WTC11 (cell line): ENCODE results near the gene AP5B1. TPM values are rescaled to one million over a fixed set of nuclear protein-coding genes. Genes with fewer than 3 reads are reported as not detected.

ENCODE experiments used
- AFF4 ChIP-seq: sonication (generic); formaldehyde crosslinking; IDR thresholded peaks from 2 replicates; pipeline ENCODE4 v1.8.1; 2023; ENCODE audit warnings: mild to moderate bottlenecking, missing genetic modification reagents, borderline replicate concordance
- ATF1 ChIP-seq: sonication (generic); formaldehyde crosslinking; IDR thresholded peaks from 2 replicates; pipeline ENCODE4 v1.8.1; 2023; ENCODE audit warnings: mild to moderate bottlenecking, moderate library complexity, missing genetic modification reagents
- ATF6 ChIP-seq: sonication (generic); formaldehyde crosslinking; IDR thresholded peaks from 2 replicates; pipeline ENCODE4 v1.8.1; 2023; ENCODE audit warnings: mild to moderate bottlenecking, missing genetic modification reagents
- CREM ChIP-seq: sonication (generic); formaldehyde crosslinking; IDR thresholded peaks from 2 replicates; pipeline ENCODE4 v1.8.1; 2022; ENCODE audit warnings: mild to moderate bottlenecking, missing genetic modification reagents, moderate library complexity
- FOXK1 ChIP-seq: sonication (generic); formaldehyde crosslinking; IDR thresholded peaks from 2 replicates; pipeline ENCODE4 v1.8.0; 2022; ENCODE audit warnings: mild to moderate bottlenecking, moderate library complexity, missing genetic modification reagents
- FOXP4 ChIP-seq: sonication (generic); formaldehyde crosslinking; IDR thresholded peaks from 2 replicates; pipeline ENCODE4 v1.8.0; 2022; ENCODE audit warnings: mild to moderate bottlenecking, missing genetic modification reagents
- GTF2I ChIP-seq: fragments of 250-450 bp; sonication (Bioruptor Pico); conservative IDR thresholded peaks from 2 replicates; pipeline ENCODE4 v1.4.0; 2021; ENCODE audit warnings: mild to moderate bottlenecking
- HMGXB4 ChIP-seq: sonication (generic); formaldehyde crosslinking; IDR thresholded peaks from 2 replicates; pipeline ENCODE4 v1.8.1; 2023; ENCODE audit warnings: mild to moderate bottlenecking, moderate library complexity, missing genetic modification reagents
- IRF2 ChIP-seq: sonication (generic); formaldehyde crosslinking; IDR thresholded peaks from 2 replicates; pipeline ENCODE4 v1.8.0; 2022; ENCODE audit warnings: low read depth, missing genetic modification reagents, borderline replicate concordance
- JAZF1 ChIP-seq: fragments of 250-450 bp; sonication (Bioruptor Pico); IDR thresholded peaks from 2 replicates; pipeline ENCODE4 v1.9.0; 2021; ENCODE audit warnings: moderate library complexity, mild to moderate bottlenecking, inconsistent platforms
- NR1H2 ChIP-seq: sonication (generic); formaldehyde crosslinking; IDR thresholded peaks from 2 replicates; pipeline ENCODE4 v1.9.0; 2021; ENCODE audit warnings: mild to moderate bottlenecking, moderate library complexity, missing genetic modification reagents
- NR2C2 ChIP-seq: sonication (generic); formaldehyde crosslinking; IDR thresholded peaks from 2 replicates; pipeline ENCODE4 v1.8.0; 2022; ENCODE audit warnings: mild to moderate bottlenecking, missing genetic modification reagents
- OVOL2 ChIP-seq: fragments of 250-450 bp; sonication (Bioruptor Pico); IDR thresholded peaks from 2 replicates; pipeline ENCODE4 v1.9.0; 2021; ENCODE audit warnings: mild to moderate bottlenecking, borderline replicate concordance
- PRDM15 ChIP-seq: sonication (generic); formaldehyde crosslinking; IDR thresholded peaks from 2 replicates; pipeline ENCODE4 v1.8.0; 2022; ENCODE audit warnings: missing genetic modification reagents
- RORB ChIP-seq: fragments of 250-450 bp; sonication (Bioruptor Pico); IDR thresholded peaks from 2 replicates; pipeline ENCODE4 v1.9.0; 2021; ENCODE audit warnings: mild to moderate bottlenecking
- SMAD4 ChIP-seq: sonication (generic); formaldehyde crosslinking; IDR thresholded peaks from 2 replicates; pipeline ENCODE4 v1.8.0; 2022; ENCODE audit warnings: mild to moderate bottlenecking, missing genetic modification reagents
- TP53 ChIP-seq: sonication (generic); formaldehyde crosslinking; IDR thresholded peaks from 2 replicates; pipeline ENCODE4 v1.8.1; 2023; ENCODE audit warnings: mild to moderate bottlenecking, missing genetic modification reagents
- ZMAT4 ChIP-seq: fragments of 250-450 bp; sonication (Bioruptor Pico); IDR thresholded peaks from 2 replicates; pipeline ENCODE4 v1.9.0; 2021; ENCODE audit warnings: mild to moderate bottlenecking
- ZNF138 ChIP-seq: sonication (generic); formaldehyde crosslinking; conservative IDR thresholded peaks from 2 replicates; pipeline ENCODE4 v1.8.1; 2022; ENCODE audit warnings: mild to moderate bottlenecking, moderate library complexity, missing genetic modification reagents
- ZSCAN18 ChIP-seq: fragments of 250-450 bp; sonication (Bioruptor Pico); IDR thresholded peaks from 2 replicates; pipeline ENCODE4 v2.1.2; 2022; ENCODE audit warnings: mild to moderate bottlenecking, moderate library complexity
- total RNA-seq: library from RNA; stranded (reverse); gene quantifications from 3 replicates; pipeline ENCODE4 v1.2.3, GENCODE V29; 2021

The AP5B1 gene
- total RNA-seq, 1 experiment from 2014 or later: 17.2 TPM

GRCh38 chr11:65779919-65780769, 632 bp downstream of the AP5B1 start (continued):
- TF ChIP-seq AFF4 (CRISPR knock-in tag) (0 out of 2 replicates have a peak, but pooled peaks have one; percentile 27), OVOL2 (CRISPR knock-in tag) (no peak), ZSCAN18 (CRISPR knock-in tag) (no peak), SMAD4 (CRISPR knock-in tag) (no peak), NR2C2 (CRISPR knock-in tag) (no peak), HMGXB4 (CRISPR knock-in tag) (peak; percentile 100), CREM (0 out of 2 replicates have a peak, but pooled peaks have one; percentile 74), PRDM15 (peak; percentile 37; the same call in 1 of the 2 replicates), FOXK1 (CRISPR knock-in tag) (peak; percentile 57), JAZF1 (CRISPR knock-in tag) (no peak), FOXP4 (CRISPR knock-in tag) (peak; percentile 79; the same call in 1 of the 2 replicates), TP53 (CRISPR knock-in tag) (peak; percentile 87), NR1H2 (no peak), RORB (CRISPR knock-in tag) (no peak), GTF2I (CRISPR knock-in tag) (no peak), ZNF138 (CRISPR knock-in tag) (no peak), IRF2 (CRISPR knock-in tag) (no peak), ZMAT4 (CRISPR knock-in tag) (no peak), ATF1 (no peak), ATF6 (CRISPR knock-in tag) (no peak)
